OCI-LY7 (cell line): ENCODE data around the gene YIPF7.

Experiments
- EZH2phosphoT487 ChIP-seq: fragments of 200-600 bp; sonication (generic); IDR thresholded peaks from 2 replicates; pipeline ENCODE4 v1.6.1; 2018; ENCODE audit warnings: low read depth, borderline replicate concordance, mild to moderate bottlenecking, mixed run types, antibody characterized with exemption, low read length, moderate library complexity, mixed read lengths
- TF ChIP-seq, protein P1 (sequence below): fragments of 200-600 bp; sonication (generic); conservative IDR thresholded peaks from 2 replicates; pipeline ENCODE4 v1.5.1; 2014; ENCODE audit warnings: mild to moderate bottlenecking, antibody characterized with exemption, low read length, moderate library complexity, mixed read lengths

DNA sequence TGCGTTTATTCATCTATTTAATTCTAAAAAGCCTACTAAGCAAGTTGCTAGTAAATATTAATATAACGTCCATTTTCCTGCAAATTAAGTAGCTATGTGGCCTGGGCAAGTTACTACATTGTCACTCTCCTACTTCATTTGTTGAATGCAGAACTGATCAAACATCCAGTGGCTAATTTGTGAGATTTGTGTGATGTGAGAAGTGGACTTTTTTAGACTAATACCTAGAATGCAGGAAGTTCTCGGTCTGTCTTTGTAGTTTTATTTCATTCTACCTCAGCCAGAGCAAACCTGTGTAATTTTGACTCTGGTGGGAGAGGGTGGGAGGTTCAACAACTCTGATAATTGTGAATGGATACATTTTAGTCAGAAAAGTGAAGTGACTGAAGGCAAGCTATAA is 27.6 kb upstream of the YIPF7 start:
- TF ChIP-seq, protein P1, sequence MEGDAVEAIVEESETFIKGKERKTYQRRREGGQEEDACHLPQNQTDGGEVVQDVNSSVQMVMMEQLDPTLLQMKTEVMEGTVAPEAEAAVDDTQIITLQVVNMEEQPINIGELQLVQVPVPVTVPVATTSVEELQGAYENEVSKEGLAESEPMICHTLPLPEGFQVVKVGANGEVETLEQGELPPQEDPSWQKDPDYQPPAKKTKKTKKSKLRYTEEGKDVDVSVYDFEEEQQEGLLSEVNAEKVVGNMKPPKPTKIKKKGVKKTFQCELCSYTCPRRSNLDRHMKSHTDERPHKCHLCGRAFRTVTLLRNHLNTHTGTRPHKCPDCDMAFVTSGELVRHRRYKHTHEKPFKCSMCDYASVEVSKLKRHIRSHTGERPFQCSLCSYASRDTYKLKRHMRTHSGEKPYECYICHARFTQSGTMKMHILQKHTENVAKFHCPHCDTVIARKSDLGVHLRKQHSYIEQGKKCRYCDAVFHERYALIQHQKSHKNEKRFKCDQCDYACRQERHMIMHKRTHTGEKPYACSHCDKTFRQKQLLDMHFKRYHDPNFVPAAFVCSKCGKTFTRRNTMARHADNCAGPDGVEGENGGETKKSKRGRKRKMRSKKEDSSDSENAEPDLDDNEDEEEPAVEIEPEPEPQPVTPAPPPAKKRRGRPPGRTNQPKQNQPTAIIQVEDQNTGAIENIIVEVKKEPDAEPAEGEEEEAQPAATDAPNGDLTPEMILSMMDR: no peak
- TF ChIP-seq EZH2phosphoT487: no peak
